ENCODE results near the gene TMC8.

DNA sequence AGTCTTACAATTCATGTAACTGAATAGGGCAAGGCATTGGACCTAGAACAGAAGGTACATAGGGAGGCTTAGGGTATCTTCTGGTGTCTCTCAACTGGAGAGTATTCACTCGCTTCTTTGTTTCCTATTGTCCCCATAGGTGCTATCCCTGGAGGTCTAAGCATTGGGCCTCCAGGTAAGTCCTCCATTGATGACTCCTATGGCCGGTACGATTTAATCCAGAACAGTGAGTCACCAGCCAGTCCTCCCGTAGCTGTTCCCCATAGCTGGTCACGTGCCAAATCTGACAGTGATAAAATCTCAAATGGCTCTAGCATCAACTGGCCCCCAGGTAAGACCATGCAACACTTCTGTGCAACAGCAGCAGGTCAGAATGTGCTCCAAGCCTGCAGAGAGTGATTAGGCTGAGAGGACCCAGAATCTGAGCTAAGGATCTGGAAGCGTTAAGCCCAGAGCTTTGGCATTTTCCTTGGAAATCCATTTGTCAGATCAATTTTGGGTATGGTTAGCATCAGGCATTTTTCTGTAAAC is 37.7 kb upstream of the TMC8 start:
- TF ChIP-seq EP300 (IDR thresholded peaks at IDR 0.05; ENCODE audit: low read depth) (no peak), POLR2A (IDR thresholded peaks at IDR 0.05) (no peak), POLR2AphosphoS5 (IDR thresholded peaks at IDR 0.05) (no peak)

Measured in transverse colon (tissue), 3 donors.